NCI-H460 (cell line): ENCODE measurements around the gene PAPOLG. TPM values are rescaled to one million over a fixed set of nuclear protein-coding genes. Genes with fewer than 3 reads are reported as not detected.
"Not testable (repeated sequence)": the region's sequence is repeated elsewhere in the genome, so short reads cannot be mapped to it uniquely, and the experiment has no call there.

Source experiments
- DNase-seq: peaks from one replicate; pipeline ENCODE4 v3.0.0-alpha.2; 2016; ENCODE audit warnings: low read depth; ENCODE audit errors: extremely low read depth
- total RNA-seq: library from RNA; depleted of rRNA; stranded (reverse); fragments of >200 nt; shearing (Covaris generic); gene quantifications from 2 replicates; pipeline ENCODE4 v1.2.3, GENCODE V29; 2014

The PAPOLG gene
- total RNA-seq, 1 experiment from 2014 or later, result 29.0 TPM

GRCh38 chr2:60821587-60822302, 65.7 kb downstream of the PAPOLG start:
- no peak for DNase-seq

- no peak for DNase-seq
Observed at GRCh38 chr2:60822987-60823386, 66.9 kb downstream of the PAPOLG start.

- no peak for DNase-seq
Observed at GRCh38 chr2:60823694-60824305, 67.7 kb downstream of the PAPOLG start.

GRCh38 chr2:60825666-60826065, 69.6 kb downstream of the PAPOLG start:
- no peak for DNase-seq

GRCh38 chr2:60826111-60826510, 70.0 kb downstream of the PAPOLG start:
- DNase-seq, result no peak

GRCh38 chr2:60826860-60827259, 70.8 kb downstream of the PAPOLG start:
- DNase-seq, result not testable (repeated sequence)

GRCh38 chr2:60827369-60827768, 71.3 kb downstream of the PAPOLG start:
- no peak for DNase-seq

GRCh38 chr2:60830991-60831390, 74.9 kb downstream of the PAPOLG start:
- DNase-seq, result no peak

- DNase-seq, result no peak
Observed at GRCh38 chr2:60831921-60832320, 75.9 kb downstream of the PAPOLG start.

GRCh38 chr2:60832621-60833020, 76.6 kb downstream of the PAPOLG start:
- DNase-seq, result no peak

- DNase-seq, result no peak
Observed at GRCh38 chr2:60834270-60834717, 78.2 kb downstream of the PAPOLG start.

- no peak for DNase-seq
Observed at GRCh38 chr2:60836491-60836890, 80.4 kb downstream of the PAPOLG start.

- no peak for DNase-seq
Observed at GRCh38 chr2:60837123-60837522, 81.1 kb downstream of the PAPOLG start.

GRCh38 chr2:60838481-60838880, 82.4 kb downstream of the PAPOLG start:
- no peak for DNase-seq

GRCh38 chr2:60839126-60839813, 83.2 kb downstream of the PAPOLG start:
- DNase-seq, result no peak

GRCh38 chr2:60840880-60841279, 84.8 kb downstream of the PAPOLG start:
- DNase-seq, result no peak

- no peak for DNase-seq
Observed at GRCh38 chr2:60843006-60843405, 86.9 kb downstream of the PAPOLG start.

GRCh38 chr2:60844105-60844504, 88.0 kb downstream of the PAPOLG start:
- DNase-seq, result no peak

- no peak for DNase-seq
Observed at GRCh38 chr2:60847854-60848253, 91.8 kb downstream of the PAPOLG start.
